Transverse colon (tissue), 4 donors: Measurements from ENCODE around the gene IGF2BP1.

Source experiments
- POLR2A ChIP-seq: fragments of 450-650 bp; IDR thresholded peaks from one replicate; pipeline ENCODE4 v1.6.1; 2016; ENCODE audit warnings: antibody characterized with exemption, mild to moderate bottlenecking, moderate library complexity
- POLR2AphosphoS5 ChIP-seq, 3 donors: sonication (generic); formaldehyde crosslinking; IDR thresholded peaks; one replicate each; pipeline ENCODE4 v1.6.1; 2016; ENCODE audit warnings: antibody characterized with exemption in 3 of 3
- TF ChIP-seq, protein P1 (sequence below), 5 experiments: fragments of 200-600 bp in 3 of 5; fragments of 450-650 bp in 2 of 5; sonication (generic) in 3 of 5; IDR thresholded peaks; 1 replicate in 2 of 5; 2 replicates in 3 of 5; pipeline ENCODE4 v1.5.1; 2016 to 2017; ENCODE audit warnings: antibody characterized with exemption in 5 of 5, inconsistent platforms in 3 of 5, mild to moderate bottlenecking in 2 of 5, moderate library complexity in 1 of 5

DNA sequence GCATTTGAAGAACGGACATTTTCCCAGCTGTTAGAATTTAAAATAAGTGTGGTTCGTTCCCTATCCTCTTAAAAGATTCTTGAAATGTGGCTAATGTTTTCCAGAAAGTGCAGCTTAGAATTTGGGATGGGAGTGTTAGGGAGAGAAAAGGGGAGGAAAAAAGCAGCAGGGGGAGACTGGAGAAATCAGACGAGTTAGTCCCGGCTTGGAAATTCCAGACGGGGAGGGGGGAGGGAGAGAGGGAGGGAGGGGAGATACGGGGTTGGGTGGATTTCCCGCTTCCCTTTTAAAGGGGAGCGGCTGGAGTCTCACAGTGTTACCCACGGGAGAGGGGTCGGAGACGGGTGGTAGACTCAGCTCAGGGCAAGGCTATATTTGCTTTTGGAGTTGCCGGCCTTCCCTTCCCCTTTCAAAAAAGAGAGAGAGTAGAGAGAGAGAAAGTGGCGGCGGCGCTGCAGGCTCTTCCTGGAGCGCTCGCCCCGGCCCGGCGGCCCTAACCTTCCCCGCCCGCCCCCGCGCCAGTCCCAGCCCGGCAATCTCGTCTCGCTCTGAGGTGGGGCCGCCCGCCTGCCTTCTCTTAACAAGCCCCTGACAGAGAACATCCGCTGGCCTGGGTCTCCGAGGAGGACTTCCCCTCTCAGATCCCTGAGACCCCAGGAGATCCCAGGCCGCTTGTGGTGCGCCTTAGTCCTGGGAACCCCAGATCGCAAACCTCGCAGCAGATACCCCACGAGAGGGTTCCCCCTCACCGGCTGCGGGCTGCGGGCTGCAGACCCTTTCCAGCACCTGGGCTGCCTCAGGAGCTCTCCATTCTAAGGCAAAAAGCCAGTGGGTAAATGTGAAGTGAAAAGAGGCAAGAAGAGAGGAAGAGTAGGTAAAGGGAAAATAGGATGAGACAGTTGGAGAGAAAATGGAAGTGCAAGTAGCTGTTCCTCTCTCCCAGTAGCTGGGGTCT, 6.6 kb downstream of the IGF2BP1 start:
- TF ChIP-seq, protein P1, sequence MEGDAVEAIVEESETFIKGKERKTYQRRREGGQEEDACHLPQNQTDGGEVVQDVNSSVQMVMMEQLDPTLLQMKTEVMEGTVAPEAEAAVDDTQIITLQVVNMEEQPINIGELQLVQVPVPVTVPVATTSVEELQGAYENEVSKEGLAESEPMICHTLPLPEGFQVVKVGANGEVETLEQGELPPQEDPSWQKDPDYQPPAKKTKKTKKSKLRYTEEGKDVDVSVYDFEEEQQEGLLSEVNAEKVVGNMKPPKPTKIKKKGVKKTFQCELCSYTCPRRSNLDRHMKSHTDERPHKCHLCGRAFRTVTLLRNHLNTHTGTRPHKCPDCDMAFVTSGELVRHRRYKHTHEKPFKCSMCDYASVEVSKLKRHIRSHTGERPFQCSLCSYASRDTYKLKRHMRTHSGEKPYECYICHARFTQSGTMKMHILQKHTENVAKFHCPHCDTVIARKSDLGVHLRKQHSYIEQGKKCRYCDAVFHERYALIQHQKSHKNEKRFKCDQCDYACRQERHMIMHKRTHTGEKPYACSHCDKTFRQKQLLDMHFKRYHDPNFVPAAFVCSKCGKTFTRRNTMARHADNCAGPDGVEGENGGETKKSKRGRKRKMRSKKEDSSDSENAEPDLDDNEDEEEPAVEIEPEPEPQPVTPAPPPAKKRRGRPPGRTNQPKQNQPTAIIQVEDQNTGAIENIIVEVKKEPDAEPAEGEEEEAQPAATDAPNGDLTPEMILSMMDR (IDR thresholded peaks at IDR 0.05): no peak
- TF ChIP-seq POLR2A (no peak), POLR2AphosphoS5 (IDR thresholded peaks at IDR 0.05) (no peak)
